ENCODE measurements around the gene AP1S3.

Gene AP1S3

DNA sequence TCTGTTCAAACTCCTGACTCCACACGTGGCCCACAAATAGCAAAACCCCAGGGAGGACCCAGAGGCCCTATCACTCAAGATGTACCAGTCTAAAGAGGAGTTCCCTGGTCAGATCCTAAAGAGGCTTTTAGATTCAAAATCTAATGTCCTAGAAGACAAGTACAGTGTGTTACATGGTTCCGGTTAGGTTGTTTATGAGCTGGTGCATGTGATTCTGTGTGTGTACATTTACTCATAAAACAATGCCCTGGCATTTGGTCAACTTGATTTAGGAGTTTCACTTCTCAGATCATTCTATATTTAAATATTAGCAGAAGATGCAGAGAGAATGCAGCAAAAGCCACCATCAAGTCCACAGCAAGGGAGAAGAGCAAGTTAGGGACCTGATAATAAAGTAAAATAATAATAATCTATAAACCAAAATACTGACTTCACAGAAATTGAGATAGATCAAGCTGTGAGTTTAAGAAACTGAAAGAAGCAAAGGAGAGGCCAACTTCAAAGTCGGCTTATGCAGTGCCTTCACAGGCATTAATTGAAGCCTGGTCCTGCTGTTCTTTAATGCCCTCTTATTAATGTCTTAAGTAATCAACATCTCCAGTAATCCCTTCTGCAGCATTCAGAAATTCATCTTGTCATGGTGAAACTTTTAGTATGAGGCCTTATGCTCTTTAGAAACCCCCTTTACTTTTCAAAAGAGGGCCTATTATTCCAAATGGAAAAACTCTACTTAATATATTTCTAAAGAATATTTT is 4.2 kb upstream of the AP1S3 start:
- in situ Hi-C loops (cut with HindIII; ENCODE audit: low pct_unique_long_range_greater_than_20kb, low sequenced_read_pairs) = no loop called here
- DNase-seq (ENCODE audit: low read depth in 1 of 2, low spot score in 1 of 2) = no peak
- TF ChIP-seq JUND (IDR thresholded peaks at IDR 0.05; ENCODE audit: low read depth) = no peak

DNA sequence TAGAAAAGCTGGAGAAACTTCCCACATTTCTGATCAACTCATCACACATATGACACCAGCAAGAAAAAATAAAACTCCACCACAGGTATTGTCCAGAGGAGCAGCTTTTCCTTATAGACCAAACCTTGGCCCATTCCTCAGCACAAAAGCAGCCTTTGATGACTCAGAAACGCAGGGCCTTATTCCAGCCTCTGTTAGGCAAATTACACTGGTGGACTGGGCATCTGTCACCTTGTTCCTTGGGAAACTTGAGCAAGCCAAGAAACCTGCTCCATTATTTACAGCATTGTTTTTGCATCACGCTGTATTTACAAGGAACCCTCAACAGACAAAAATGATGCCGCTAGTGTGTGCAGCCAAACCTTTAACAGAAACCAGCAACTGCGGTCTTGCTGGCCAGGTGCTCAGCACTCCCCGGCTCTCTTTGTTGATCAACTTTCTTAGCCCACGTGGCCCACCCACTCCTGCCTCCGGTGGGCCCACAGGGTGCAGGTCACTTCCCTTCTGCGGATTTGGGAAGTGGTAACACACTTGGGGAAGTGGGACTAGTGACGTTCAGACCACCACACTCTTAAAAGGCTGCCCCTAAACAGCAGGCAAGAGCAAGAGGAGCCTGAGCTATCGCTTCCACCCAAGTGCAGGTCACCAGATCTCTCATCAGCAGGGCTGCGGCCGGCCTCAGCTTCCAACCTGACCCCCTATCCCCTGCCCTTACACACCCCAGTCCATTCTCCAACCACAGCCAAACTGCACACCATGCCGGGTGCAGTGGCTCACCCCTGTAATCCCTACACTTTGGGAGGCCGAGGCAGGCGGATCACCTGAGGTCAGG is 1.5 kb downstream of the AP1S3 start:
- in situ Hi-C loops (cut with HindIII; ENCODE audit: low pct_unique_long_range_greater_than_20kb, low sequenced_read_pairs) = no loop called here
- TF ChIP-seq JUND (IDR thresholded peaks at IDR 0.05; ENCODE audit: low read depth) = no peak
- DNase-seq (ENCODE audit: low read depth in 1 of 2, low spot score in 1 of 2) = no peak

DNA sequence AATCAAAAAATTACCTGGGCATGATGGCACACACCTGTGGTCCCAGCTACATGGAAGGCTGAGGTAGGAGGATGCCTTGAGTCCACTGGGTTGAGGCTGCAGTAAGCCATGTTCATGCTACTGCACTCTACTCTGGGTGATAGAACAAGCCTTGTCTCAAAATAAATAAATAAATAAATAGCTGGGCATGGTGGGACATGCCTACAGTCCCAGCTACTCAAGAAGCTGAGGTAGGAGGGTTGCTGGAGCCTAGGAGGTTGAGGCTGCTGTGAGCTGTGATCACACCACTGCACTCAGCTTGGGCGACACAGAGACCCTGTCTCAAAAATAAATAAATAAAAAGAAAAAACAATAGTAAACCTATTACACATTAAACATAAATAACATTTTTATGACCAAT is 3.0 kb downstream of the AP1S3 start:
- no peak for DNase-seq (ENCODE audit: low read depth in 1 of 2, low spot score in 1 of 2)
- in situ Hi-C loops (cut with HindIII; ENCODE audit: low pct_unique_long_range_greater_than_20kb, low sequenced_read_pairs) = no loop called here
- no peak for TF ChIP-seq JUND (IDR thresholded peaks at IDR 0.05; ENCODE audit: low read depth)

DNA sequence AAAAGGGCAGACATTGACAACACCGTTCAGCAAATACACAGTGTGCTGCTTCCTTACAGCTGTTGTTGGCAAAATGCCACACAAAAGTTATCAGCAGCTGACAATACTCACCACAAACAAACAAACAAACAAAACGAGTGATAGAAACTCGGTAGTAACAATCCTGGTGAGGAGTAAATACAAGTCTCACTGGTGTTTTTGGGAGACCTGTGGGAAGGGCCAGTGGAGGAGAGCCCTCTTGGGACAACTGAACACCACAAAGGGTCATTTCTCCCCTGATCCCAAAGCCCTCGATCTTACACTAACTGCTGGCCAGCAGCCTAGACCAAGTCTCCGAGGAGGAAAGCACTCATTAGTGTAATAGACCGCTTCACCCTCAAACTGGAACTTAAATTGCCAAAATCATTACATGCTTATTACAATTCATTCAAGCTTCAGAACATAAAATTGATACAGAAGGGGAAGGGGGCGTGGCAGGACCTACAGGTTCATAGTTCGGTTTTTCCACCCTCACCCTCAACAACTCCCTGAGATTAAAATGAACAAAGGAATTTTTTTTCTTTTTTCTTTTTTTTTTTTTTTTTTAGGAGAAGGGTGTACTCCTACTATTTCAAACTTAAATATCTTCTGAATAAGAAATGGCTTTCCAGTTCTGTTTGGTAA is 5.0 kb downstream of the AP1S3 start:
- no peak for DNase-seq (ENCODE audit: low read depth in 1 of 2, low spot score in 1 of 2)

DNA sequence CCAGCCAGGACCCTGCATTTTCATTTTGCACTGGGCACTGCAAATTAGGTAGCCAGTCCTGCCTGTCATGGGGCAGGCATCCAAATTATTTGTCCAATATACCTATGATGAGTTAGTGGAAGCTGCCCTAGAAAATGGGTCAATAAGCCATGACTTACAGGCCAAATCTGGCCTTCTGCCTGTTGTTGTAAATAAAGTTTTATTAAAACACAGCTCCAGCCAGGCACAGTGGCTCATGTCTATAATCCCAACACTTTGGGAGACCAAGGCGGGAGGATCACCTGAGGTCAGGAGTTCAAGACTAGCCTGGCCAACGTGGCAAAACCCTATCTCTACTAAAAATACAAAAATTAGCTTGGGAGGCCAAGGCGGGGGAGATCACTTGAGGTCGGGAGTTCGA is 8.3 kb downstream of the AP1S3 start:
- no peak for TF ChIP-seq JUND (IDR thresholded peaks at IDR 0.05; ENCODE audit: low read depth)
- in situ Hi-C loops (cut with HindIII; ENCODE audit: low pct_unique_long_range_greater_than_20kb, low sequenced_read_pairs) = no loop called here
- DNase-seq (ENCODE audit: low read depth in 1 of 2, low spot score in 1 of 2) = no peak

More for the DNA sequence above, 5.0 kb downstream of the AP1S3 start:
- TF ChIP-seq JUND (IDR thresholded peaks at IDR 0.05; ENCODE audit: low read depth) = no peak
- in situ Hi-C loops (cut with HindIII; ENCODE audit: low pct_unique_long_range_greater_than_20kb, low sequenced_read_pairs) = no loop called here

DNA sequence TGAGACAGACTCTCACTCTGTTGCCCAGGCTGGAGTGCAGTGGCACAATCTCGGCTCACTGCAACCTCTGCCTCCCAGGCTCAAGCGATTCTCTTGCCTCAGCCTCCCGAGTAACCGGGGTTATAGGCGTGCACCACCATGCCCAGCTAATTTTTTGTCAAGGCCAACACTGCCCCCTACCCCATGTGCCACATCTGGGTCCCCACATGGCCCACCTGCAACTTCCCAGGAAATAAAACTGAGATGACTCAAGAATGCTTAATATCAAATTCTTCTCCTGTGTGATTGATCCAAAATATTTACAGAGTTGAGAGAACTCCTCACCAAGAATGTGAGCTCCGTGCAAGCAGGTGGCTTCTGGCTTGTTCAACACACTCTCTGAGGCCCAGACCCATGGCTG is 9.1 kb downstream of the AP1S3 start:
- in situ Hi-C loops (cut with HindIII; ENCODE audit: low pct_unique_long_range_greater_than_20kb, low sequenced_read_pairs) = no loop called here
- DNase-seq (ENCODE audit: low read depth in 1 of 2, low spot score in 1 of 2) = no peak
- TF ChIP-seq JUND (IDR thresholded peaks at IDR 0.05; ENCODE audit: low read depth) = no peak

DNA sequence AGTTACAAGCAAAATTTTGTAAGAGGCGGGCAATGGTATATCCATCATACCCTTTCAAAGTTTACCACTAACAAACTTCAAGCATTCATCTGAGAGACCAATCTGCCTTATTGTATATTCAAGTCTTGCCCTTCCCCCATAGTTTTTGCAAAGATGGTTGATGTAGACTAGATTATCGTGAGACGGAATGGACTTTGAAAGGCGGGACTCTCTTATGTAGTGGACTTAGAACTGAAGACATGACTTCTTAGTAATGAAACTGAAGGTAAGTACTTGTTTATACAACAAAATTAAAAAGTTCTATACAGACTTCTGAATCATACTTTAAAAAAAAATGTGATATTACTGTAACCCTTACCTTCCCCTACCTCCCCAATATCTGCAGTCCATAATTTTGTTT is 10.4 kb downstream of the AP1S3 start:
- DNase-seq (ENCODE audit: low read depth in 1 of 2, low spot score in 1 of 2) = no peak
- in situ Hi-C loops (cut with HindIII; ENCODE audit: low pct_unique_long_range_greater_than_20kb, low sequenced_read_pairs) = no loop called here
- no peak for TF ChIP-seq JUND (IDR thresholded peaks at IDR 0.05; ENCODE audit: low read depth)

DNA sequence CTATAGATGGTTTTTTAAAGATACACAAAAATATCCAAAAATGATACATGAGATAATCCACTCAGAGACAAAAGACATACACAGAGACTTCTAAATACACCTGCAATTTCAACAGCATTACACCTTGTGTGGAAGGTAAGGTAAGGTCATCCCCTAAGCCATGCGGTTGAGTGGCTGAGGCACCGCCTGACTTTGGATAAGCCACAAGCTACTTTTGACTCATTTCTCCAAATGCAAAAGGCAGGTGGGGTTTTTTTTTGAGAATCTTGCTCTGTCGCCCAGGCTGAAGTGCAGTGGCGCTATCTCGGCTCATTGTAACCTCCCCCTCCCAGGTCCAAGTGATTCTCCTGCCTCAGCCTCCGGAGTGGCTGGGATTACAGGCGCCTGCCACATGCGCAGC is 13.1 kb downstream of the AP1S3 start:
- DNase-seq (ENCODE audit: low read depth in 1 of 2, low spot score in 1 of 2) = no peak
- no peak for TF ChIP-seq JUND (IDR thresholded peaks at IDR 0.05; ENCODE audit: low read depth)
- in situ Hi-C loops (cut with HindIII; ENCODE audit: low pct_unique_long_range_greater_than_20kb, low sequenced_read_pairs) = no loop called here

DNA sequence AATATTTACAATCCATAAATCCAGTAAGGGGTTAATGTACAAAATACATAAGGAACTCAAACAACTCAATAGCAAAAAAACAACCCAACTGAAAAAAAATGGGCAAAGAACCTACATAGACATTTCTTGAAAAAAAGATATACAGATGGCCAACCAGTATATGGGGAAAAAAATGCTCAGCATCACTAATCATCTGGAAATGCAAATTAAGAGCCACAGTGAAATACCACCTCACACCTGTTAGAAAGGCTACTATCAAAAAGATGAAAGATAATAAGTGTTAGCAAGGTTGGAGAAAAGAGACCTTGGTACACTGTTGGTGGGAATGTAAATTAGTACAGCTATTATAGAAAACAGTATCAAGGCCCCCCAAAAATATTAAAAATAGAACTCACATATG is 14.6 kb downstream of the AP1S3 start:
- in situ Hi-C loops (cut with HindIII; ENCODE audit: low pct_unique_long_range_greater_than_20kb, low sequenced_read_pairs) = no loop called here
- no peak for DNase-seq (ENCODE audit: low read depth in 1 of 2, low spot score in 1 of 2)
- TF ChIP-seq JUND (IDR thresholded peaks at IDR 0.05; ENCODE audit: low read depth) = no peak

DNA sequence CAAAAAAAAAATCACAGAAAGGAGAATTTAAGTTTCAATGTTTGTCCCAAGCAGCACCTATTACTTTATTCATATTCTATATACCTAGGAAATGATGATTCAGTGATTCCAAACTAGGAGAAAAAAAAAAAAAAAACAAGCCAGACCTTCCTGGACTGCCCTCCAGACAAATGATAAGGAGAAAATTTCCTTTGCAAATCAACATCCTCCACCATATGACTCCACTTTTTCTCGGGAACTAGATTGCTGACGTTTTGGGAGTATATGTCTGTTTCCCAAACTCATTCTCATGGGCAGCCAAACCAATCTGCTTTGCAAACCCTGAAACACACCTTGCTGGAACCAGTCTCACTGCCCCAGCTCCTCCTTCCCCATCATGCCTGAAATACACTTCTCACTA is 16.8 kb downstream of the AP1S3 start:
- in situ Hi-C loops (cut with HindIII; ENCODE audit: low pct_unique_long_range_greater_than_20kb, low sequenced_read_pairs) = no loop called here

DNA sequence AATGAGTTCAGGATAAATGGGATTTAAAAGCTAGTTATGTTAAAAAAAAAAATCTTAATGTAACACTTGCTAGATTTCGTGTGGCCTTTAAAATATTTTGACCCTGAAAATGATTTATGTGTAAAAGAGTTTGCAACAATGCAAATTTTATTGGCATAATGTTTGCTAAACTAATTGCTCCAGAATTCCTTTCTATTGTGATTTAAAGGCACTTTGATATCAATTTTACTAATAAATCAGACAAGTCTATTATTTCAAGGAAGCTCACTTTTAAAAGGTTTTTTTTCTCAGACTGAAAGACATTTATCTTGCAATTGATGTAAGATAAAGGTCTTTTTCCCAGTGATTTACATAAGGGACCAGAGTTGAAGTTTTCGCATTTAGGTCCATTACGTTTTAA is 17.5 kb downstream of the AP1S3 start:
- TF ChIP-seq JUND (IDR thresholded peaks at IDR 0.05; ENCODE audit: low read depth) = no peak
- in situ Hi-C loops (cut with HindIII; ENCODE audit: low pct_unique_long_range_greater_than_20kb, low sequenced_read_pairs) = no loop called here
- DNase-seq (ENCODE audit: low read depth in 1 of 2, low spot score in 1 of 2) = no peak

More for the DNA sequence above, 16.8 kb downstream of the AP1S3 start:
- no peak for DNase-seq (ENCODE audit: low read depth in 1 of 2, low spot score in 1 of 2)
- no peak for TF ChIP-seq JUND (IDR thresholded peaks at IDR 0.05; ENCODE audit: low read depth)

DNA sequence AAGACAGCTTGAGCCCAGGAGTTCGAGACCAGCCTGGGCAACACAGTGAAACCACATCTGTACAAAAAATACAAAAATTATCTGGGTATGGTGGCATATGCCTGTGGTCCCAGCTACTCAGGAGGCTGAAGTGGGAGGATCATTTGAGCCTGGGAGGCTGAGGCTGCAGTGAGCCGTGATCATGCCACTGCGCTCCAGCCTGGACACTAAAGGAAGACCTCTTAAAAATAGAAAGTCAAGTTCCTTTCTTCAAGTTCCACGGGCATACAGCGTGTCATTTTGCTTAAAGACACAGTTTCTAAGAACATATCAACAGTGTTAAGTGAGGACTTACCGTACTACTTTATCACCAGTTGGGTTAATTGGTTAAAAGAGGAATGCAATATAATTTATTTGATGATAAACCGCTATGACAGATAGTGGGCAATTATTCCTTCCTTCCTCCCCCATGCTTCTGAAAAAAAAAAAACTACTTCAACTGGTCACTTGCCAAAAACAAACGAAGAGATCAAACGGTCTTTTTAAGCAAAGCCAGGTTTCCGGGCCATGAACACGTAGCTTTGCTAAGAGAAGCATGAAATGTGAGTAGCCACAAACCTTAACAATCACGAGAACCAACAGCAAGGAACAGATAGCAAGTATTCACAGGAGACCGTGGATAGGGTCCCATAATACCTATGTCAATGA is 21.4 kb downstream of the AP1S3 start:
- in situ Hi-C loops (cut with HindIII; ENCODE audit: low pct_unique_long_range_greater_than_20kb, low sequenced_read_pairs) = no loop called here
- no peak for TF ChIP-seq JUND (IDR thresholded peaks at IDR 0.05; ENCODE audit: low read depth)
- no peak for DNase-seq (ENCODE audit: low read depth in 1 of 2, low spot score in 1 of 2)

Measured in T47D (cell line).